Right ventricle myocardium superior (tissue), 1 donor: ENCODE data around the gene JARID2. TPM values are rescaled to one million over a fixed set of nuclear protein-coding genes. Genes with fewer than 3 reads are reported as not detected.
A peak's percentile ranks its signal among the peaks of the same experiment; 100 is the strongest.
"Not testable (repeated sequence)": the region's sequence is repeated elsewhere in the genome, so short reads cannot be mapped to it uniquely, and the experiment has no call there.

Experiments
- ATAC-seq: fragments of 200-7000 bp; cut with Tn5 transposase; one replicate; pipeline ENCODE4 v1.9.1; 2020; ENCODE audit warnings: mild to moderate bottlenecking; ENCODE audit not compliant: poor library complexity
- DNase-seq: peaks from one replicate; pipeline ENCODE4 v3.0.0-alpha.2; 2020
- intact Hi-C: fragments of 100-400 bp; cut with DNase I; formaldehyde crosslinking; loops from one replicate; pipeline ENCODE4 v1.11.2; 2022
- total RNA-seq: library from RNA; stranded (reverse); fragmentation: NEBNext Ultra II Directional; extraction: Animal tissue kit (Norgen Biotek cat#: 25700); gene quantifications from one replicate; pipeline ENCODE4 v1.2.1, GENCODE V29; 2021
- donor health status: DM: no; HTN: yes; CAD: no; lungs with severe emphysema.

Gene JARID2
- total RNA-seq, 1 donor from 2014 or later = 8.1 TPM

GRCh38 chr6:15412767-15413166 is 166.9 kb downstream of the JARID2 start:
- intact Hi-C loops = no loop called here
- no peak for ATAC-seq
- no peak for DNase-seq

- DNase-seq (no peak), ATAC-seq (no peak)
- intact Hi-C loops = no loop called here
Measured at GRCh38 chr6:15413466-15414234, 167.8 kb downstream of the JARID2 start.

DNA sequence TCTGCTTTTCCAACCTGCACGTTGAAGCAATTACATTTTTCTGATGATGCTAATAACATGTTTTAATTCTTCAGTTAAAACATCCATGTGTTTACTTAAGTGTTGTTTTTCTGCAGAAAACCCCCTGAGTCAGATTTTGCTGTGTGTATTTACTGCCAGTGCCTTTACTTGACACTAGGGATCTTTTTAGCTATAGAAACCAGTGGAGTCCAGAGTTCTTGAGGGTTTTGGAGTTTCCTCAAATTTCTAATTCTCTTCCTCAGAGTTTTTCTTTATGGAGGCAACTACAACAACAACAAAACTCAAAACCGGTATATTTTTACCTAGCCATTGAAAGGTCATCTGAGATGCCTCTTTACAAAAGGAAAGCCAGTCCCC is 168.4 kb downstream of the JARID2 start:
- ATAC-seq (no peak), DNase-seq (no peak)
- intact Hi-C loops = no loop called here

DNA sequence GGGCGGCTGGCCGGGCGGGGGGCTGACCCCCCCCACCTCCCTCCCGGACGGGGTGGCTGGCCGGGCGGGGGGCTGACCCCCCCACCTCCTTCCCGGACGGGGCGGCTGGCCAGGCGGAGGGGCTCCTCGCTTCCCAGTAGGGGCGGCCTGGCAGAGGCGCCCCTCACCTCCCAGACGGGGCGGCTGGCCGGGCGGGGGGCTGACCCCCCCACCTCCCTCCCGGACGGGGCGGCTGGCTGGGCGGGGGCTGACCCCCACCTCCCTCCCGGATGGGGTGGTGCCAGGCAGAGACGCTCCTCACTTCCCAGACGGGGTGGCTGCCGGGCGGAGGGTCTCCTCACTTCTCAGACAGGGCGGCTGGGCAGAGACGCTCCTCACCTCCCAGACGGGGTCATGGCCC is 169.8 kb downstream of the JARID2 start:
- DNase-seq, ATAC-seq, intact Hi-C loops: not testable (repeated sequence)

- intact Hi-C loops = no loop called here
- DNase-seq (no peak), ATAC-seq (peak; percentile 50)
Measured at GRCh38 chr6:15416932-15417509, 171.2 kb downstream of the JARID2 start.

DNA sequence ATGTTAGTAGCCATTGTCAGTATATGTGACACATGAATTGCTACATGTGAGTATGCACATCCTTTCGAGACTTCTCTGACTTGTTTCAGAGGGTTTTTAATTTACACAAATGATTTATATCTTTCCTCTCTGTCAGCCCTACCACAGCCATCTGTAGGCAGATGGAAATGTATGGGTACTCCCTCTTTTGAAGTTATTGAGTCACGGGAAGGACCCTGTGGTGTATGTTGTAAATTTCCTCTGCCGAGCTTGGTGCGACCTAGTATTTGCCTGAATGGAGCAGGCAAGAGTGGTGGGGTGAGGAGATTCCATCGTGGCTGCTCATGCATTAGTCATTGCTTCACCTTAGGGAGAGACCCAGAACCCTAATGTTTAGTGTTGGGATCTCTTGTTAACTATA is 171.9 kb downstream of the JARID2 start:
- ATAC-seq (no peak), DNase-seq (no peak)
- intact Hi-C loops = no loop called here

DNA sequence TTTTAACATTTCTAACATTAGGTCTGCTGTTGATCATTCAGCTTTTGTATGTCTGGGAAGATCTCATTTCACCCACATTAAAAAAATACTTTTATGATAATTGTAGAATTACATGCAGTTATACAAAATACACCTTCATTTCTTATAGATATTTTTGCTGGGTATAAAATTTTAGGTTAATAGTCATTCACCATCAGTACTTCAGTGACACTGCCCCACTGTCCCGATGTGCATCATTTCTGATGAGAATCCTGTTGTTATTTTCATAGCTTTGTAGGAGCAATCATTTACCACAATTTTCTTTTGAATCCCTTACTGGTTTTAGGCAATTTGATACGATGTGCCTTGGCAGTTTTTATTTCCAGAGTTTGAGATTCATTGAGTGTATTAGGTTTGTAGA is 173.6 kb downstream of the JARID2 start:
- ATAC-seq (no peak), DNase-seq (no peak)
- intact Hi-C loops = no loop called here

DNA sequence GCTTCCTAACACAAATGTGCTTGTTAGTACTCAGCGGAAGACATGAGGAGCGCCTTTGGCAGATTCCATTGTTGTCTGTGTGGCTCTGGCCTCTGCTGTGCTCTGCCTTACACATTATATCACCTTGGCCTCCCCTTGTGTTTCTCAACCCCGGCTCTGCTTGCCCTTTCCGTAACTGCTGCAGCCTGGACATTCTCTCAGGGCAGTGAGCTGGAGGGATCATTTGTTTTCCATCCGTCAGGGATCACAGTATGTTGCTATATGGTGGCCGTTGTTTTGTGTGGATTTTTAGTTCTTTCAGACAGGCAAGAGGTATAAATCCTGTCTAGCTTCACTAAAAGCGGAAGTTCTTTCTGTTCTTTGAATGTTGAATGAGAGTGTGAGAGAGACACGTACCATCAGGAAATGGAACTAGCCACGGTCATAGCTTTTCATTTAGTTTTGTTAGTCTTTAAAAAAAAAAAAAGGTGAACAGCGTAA is 175.1 kb downstream of the JARID2 start:
- ATAC-seq = peak; percentile 78
- intact Hi-C loops = no loop called here
- peak; percentile 42 for DNase-seq

DNA sequence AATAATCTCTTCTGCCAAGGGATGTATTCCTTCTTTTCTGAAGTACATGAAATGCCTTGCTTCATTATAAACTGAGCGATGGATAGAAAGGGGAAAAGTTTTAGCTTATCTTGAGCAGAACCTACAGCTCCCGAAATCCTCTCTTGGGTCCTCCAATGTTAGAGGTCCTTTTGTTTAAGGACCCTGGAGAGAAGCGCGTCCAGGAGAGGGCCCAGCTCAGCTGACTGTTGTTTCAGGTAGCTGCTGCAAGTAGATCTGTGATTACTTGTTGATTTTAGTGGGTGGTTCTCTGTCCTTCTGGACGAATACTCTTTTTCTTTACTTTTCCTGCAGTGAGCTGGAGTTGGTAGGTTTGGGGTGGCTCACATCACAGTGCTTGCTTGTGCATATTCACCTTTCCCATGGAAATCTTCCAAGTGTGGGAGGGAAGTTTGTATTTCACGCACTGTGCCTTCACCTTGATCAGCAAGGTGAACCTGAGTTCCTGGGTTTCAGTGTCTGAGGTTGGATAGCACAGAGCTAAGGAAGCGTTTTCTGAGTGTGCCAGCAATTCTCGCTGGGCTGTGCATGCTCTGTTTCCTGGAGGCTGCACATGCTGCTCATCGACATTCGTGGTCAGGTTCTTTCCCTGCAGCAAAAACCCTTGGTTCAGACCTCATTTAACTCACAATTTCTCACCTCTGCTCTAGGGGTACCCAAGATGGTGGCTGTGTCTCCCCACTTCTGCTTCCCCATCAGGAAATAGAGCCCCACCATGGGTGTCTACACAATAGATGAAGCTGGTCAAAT is 176.3 kb downstream of the JARID2 start:
- intact Hi-C loops = no loop called here
- no peak for ATAC-seq
- no peak for DNase-seq

- DNase-seq (no peak), ATAC-seq (no peak)
- intact Hi-C loops = no loop called here
Measured at GRCh38 chr6:15423286-15423993, 177.6 kb downstream of the JARID2 start.

DNA sequence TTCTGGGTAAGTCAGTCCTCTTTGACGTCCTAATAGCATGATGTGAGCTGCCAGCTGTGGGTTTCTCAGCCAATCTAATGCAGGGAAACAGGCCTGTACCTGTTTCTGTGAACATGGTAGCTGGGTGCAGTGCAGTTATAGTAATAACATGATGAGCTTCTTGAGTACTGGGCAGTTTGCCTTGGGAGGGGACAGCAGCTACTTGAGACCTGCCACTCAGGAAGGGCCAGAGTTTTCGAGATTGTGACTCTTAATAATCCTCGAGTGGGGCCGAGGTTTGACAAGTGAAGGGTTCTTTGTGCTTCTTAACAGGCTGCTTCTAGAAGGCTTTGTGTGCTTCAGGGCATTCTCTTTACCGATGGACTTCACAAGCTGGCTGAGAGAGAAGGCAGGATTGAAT is 180.1 kb downstream of the JARID2 start:
- intact Hi-C loops = no loop called here
- DNase-seq (no peak), ATAC-seq (no peak)

DNA sequence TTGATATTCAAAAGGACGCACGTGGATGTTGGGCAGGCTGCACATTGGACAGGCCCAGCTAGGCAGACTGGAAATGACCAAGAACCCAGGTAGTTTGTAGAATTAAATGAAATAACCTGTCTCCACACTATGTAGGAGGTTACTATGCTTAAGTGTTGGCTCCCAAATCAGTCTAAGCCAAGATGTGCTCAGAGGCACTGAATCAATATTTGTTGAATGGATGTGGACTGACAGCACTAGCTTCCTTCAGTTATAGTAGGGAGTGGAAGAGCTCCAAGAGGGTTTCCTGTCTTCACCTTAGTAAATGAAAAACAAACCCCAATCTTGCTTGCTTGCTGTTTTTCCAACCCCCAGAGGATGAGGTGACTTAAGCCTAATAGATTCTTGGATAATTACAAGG is 180.5 kb downstream of the JARID2 start:
- ATAC-seq (no peak), DNase-seq (no peak)
- intact Hi-C loops = no loop called here

DNA sequence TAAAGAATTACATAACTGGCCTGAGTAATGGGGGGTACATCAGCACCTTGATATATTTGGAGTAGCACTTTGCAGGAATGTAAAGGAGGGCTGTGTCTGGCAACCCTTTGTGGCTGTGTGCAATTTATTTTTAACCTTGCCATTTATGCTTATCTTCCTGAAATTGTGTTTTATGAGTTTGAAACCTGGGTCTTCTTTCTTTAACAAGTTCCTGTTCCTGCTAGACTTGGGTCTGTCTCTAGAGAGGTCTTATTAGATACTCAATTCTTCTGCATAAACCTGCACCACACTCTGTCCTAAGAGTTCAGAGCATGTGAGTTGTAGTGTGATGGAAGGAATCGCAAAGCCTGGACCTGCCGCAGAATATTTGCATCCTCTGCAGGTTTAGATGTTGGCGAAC is 181.0 kb downstream of the JARID2 start:
- DNase-seq = no peak
- no peak for ATAC-seq
- intact Hi-C loops = no loop called here

- intact Hi-C loops = no loop called here
- ATAC-seq (no peak), DNase-seq (no peak)
Measured at GRCh38 chr6:15427331-15428070, 181.6 kb downstream of the JARID2 start.

DNA sequence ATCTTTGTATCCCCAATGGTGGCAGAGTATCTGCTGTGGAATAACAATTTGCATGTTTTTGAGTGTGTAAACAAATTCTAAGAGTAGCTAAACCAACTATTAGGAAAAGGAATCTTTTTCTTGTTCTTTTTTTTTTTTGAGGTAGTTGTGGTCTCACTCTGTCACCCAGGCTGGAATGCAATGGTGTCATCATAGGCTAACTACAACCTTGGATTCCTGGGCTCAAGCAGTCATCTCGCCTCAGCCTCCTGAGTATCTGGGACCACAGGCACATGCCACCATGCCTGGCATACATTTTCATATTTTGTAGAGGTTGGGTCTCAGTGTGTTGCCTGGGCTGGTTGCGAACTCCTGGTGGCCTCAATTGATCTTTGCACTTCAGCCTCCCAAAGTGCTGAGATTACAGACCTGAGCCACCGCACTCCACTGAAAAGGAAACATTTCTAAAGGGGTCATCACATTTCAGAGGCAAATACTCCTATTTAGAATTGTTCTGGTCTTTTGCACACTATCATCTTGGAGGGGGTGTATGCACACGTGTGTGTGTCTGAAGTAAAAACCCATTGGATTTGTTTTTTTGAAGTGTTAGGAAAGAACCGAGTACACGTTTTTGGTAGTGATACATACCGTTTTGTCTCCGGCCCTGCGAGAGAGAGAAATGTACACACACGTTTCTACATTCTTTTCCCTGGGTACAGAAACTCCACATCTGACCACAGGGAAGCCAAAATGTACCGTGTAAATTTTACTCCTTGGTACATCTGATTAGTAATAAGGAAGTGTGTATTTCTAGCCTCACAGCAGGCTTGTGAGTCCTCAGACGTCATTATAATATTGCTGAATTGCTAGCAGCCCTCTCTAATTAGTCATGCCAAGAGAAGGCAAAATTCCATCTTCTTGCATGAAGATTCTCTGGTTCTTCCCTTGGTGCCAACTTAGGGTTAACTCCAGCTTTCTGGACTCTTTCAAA is 183.6 kb downstream of the JARID2 start:
- no peak for ATAC-seq
- intact Hi-C loops = no loop called here
- no peak for DNase-seq

- intact Hi-C loops = no loop called here
Measured at GRCh38 chr6:15430186-15430585, 184.3 kb downstream of the JARID2 start.

DNA sequence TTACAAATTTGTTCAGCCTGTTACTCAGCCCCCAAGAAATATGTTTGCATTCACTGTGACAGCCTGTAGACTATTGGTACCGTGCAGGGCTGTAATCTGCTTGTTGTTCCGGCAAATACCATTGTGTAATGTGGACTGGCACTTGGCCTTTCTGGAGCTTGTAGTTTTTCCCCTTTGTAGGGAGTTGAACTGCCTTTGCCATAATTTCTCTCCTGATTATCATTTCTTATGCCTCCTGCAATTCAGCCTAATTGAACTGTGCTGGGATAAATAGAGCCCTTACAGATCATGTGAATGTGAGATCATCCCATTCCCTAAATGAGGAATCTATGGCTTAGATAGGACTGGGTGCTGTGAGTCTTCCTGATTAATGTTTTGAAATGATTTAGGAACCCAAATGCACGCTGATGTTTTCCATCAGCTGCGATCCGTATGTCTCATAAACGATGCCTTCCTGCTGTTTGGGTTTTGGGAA is 185.1 kb downstream of the JARID2 start:
- ATAC-seq (peak; percentile 66), DNase-seq (no peak)
- intact Hi-C loops = no loop called here

More at GRCh38 chr6:15430186-15430585, 184.3 kb downstream of the JARID2 start:
- DNase-seq (no peak), ATAC-seq (no peak)
